NT2/D1 (cell line): ENCODE data around the gene RGS3.

ENCODE experiments used
- SUZ12 ChIP-seq: IDR thresholded peaks from 2 replicates; pipeline ENCODE4 v1.6.1; 2011; ENCODE audit not compliant: insufficient read length, insufficient read depth; ENCODE audit errors: extremely low read depth
- YY1 ChIP-seq: IDR thresholded peaks from 2 replicates; pipeline ENCODE4 v1.6.1; 2011; ENCODE audit not compliant: insufficient read length, insufficient read depth
- ZNF274 ChIP-seq: IDR thresholded peaks from 2 replicates; pipeline ENCODE4 v1.6.1; 2011; ENCODE audit warnings: mild to moderate bottlenecking, low read depth, low read length

DNA sequence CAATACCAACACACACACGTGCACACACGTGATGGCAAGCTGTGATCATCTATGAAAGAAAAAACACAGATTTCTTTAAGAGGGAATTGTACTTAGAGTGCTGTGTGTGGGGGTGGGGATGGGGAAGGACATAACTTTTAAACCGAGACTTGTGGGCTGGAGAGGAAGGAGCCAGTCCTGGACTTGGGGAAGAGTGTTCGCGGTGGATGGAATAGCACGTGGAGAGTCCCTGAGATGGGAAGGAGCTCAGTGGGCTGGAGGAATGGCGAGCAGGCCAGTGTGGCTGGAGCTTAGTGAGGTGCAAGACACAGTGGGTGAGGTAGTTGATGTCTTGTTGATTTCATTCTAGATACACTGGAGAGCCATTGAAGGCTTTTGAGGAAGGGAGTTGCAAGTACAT is 78.5 kb downstream of the RGS3 start:
- TF ChIP-seq YY1 (no peak), SUZ12 (no peak), ZNF274 (no peak)
